GM21825 (cell line): Measurements from ENCODE around the gene PPOX.
A peak's percentile ranks its signal among the peaks of the same experiment; 100 is the strongest.

Experiments
- ATAC-seq: cut with Tn5 transposase; IDR thresholded peaks from one replicate; pipeline ENCODE4 v1.9.1; 2021; ENCODE audit warnings: mild to moderate bottlenecking, moderate library complexity; ENCODE audit not compliant: unreplicated experiment

Gene PPOX

GRCh38 chr1:161175771-161176453 is 9.7 kb downstream of the PPOX start:
- ATAC-seq: no peak

- no peak for ATAC-seq
Measured at GRCh38 chr1:161176468-161177111, 10.4 kb downstream of the PPOX start.

GRCh38 chr1:161177112-161177935 is 11.1 kb downstream of the PPOX start, which contains the start of gene B4GALT3:
Gene B4GALT3 (minus strand): TSS chr1:161177507. CDS start chr1:161176060, 1,447 bp downstream.
- ATAC-seq: peak; percentile 77

GRCh38 chr1:161177936-161178244 is 11.7 kb downstream of the PPOX start:
- ATAC-seq: no peak

GRCh38 chr1:161179698-161180097 is 13.5 kb downstream of the PPOX start:
- no peak for ATAC-seq

GRCh38 chr1:161180639-161181038 is 14.4 kb downstream of the PPOX start:
- no peak for ATAC-seq

- ATAC-seq: peak; percentile 48
Measured at GRCh38 chr1:161182214-161182613, 16.0 kb downstream of the PPOX start.

- peak; percentile 60 for ATAC-seq
Measured at GRCh38 chr1:161185282-161185682, 19.1 kb downstream of the PPOX start.

GRCh38 chr1:161185732-161186311 is 19.6 kb downstream of the PPOX start:
- peak; percentile 26 for ATAC-seq

GRCh38 chr1:161187311-161187710 is 21.1 kb downstream of the PPOX start:
- ATAC-seq: no peak

GRCh38 chr1:161188381-161188780 is 22.2 kb downstream of the PPOX start:
- ATAC-seq: no peak

- no peak for ATAC-seq
Measured at GRCh38 chr1:161189036-161189435, 22.8 kb downstream of the PPOX start.

GRCh38 chr1:161190962-161191521 is 24.8 kb downstream of the PPOX start:
- no peak for ATAC-seq

GRCh38 chr1:161191971-161192370 is 25.7 kb downstream of the PPOX start:
- no peak for ATAC-seq

GRCh38 chr1:161192476-161193465 is 26.5 kb downstream of the PPOX start:
- no peak for ATAC-seq

GRCh38 chr1:161193561-161194235 is 27.5 kb downstream of the PPOX start:
- no peak for ATAC-seq

- ATAC-seq: no peak
Measured at GRCh38 chr1:161195171-161195570, 28.9 kb downstream of the PPOX start.

- ATAC-seq: no peak
Measured at GRCh38 chr1:161196111-161196510, 29.9 kb downstream of the PPOX start.
